ENCODE results near the gene C20orf202. TPM values are rescaled to one million over a fixed set of nuclear protein-coding genes. Genes with fewer than 3 reads are reported as not detected.

The C20orf202 gene
- total and polyA plus RNA-seq, 10 donors, result 0.06 to 2.9 (median 0.31) TPM; not detected in 2

- no peak overlapping the region for H3K27ac ChIP-seq
- WGBS, 5 donors, result 84 to 94% (median 90%) methylated on average over 3 of the region's 3 CpGs
- no peaks in the 10 kb centered on the region for H3K36me3 ChIP-seq
- intact Hi-C loops (cut with DNase I; ENCODE audit: low total_unique reads), result no loop called here
- no peaks in the 10 kb centered on the region for H3K9me3 ChIP-seq
- no peak overlapping the region for H3K4me3 ChIP-seq
- peaks cover 0 to 25% (median 16%) of the 10 kb centered on the region in 6 donors for H3K4me1 ChIP-seq
- TF ChIP-seq POLR2A (IDR thresholded peaks at IDR 0.05), result no peak
- TF ChIP-seq POLR2AphosphoS5 (IDR thresholded peaks at IDR 0.05), result no peak
- no peak for TF ChIP-seq CTCF (IDR thresholded peaks at IDR 0.05 in 8 of 11, conservative IDR thresholded peaks at IDR 0.05 in 3 of 11)
- no peak for DNase-seq
- peaks cover 0 to 71% (median 47%) of the 10 kb centered on the region in 7 donors for H3K27me3 ChIP-seq (replicated peaks in 1 of 7)
Measured at GRCh38 chr20:1229541-1229940, 26.3 kb downstream of the C20orf202 start.

GRCh38 chr20:1232286-1233111 lies 29.2 kb downstream of the C20orf202 start:
- Histone ChIP-seq H3K27ac (no peak overlapping the region), H3K4me1 (peaks cover 0 to 1% (median 0%) of the 10 kb centered on the region in 6 donors), H3K4me3 (no peak overlapping the region), H3K27me3 (replicated peaks in 1 of 7) (peaks cover 0 to 56% (median 31%) of the 10 kb centered on the region in 7 donors), H3K9me3 (no peaks in the 10 kb centered on the region), H3K36me3 (no peaks in the 10 kb centered on the region)
- no peak for TF ChIP-seq POLR2A (IDR thresholded peaks at IDR 0.05)
- TF ChIP-seq POLR2AphosphoS5 (IDR thresholded peaks at IDR 0.05), result no peak
- TF ChIP-seq CTCF (IDR thresholded peaks at IDR 0.05 in 8 of 11, conservative IDR thresholded peaks at IDR 0.05 in 3 of 11), result no peak
- DNase-seq, result no peak
- intact Hi-C loops (cut with DNase I; ENCODE audit: low total_unique reads), result no loop called here
- 85 to 96% (median 90%) methylated on average over 3 of the region's 3 CpGs for WGBS, 5 donors

GRCh38 chr20:1240549-1240948 lies 37.3 kb downstream of the C20orf202 start:
- Histone ChIP-seq H3K9me3 (no peaks in the 10 kb centered on the region), H3K36me3 (no peaks in the 10 kb centered on the region), H3K27me3 (replicated peaks in 1 of 7) (peaks cover 0 to 40% (median 0%) of the 10 kb centered on the region in 7 donors), H3K27ac (no peak overlapping the region), H3K4me1 (no peaks in the 10 kb centered on the region), H3K4me3 (no peak overlapping the region)
- no peak for DNase-seq
- intact Hi-C loops (cut with DNase I; ENCODE audit: low total_unique reads), result no loop called here
- TF ChIP-seq POLR2A (IDR thresholded peaks at IDR 0.05), result no peak
- no peak for TF ChIP-seq POLR2AphosphoS5 (IDR thresholded peaks at IDR 0.05)
- TF ChIP-seq CTCF (IDR thresholded peaks at IDR 0.05 in 8 of 11, conservative IDR thresholded peaks at IDR 0.05 in 3 of 11), result no peak
- 87 to 93% (median 89%) methylated on average over 5 of the region's 5 CpGs for WGBS, 5 donors

- peaks cover 0 to 31% (median 0%) of the 10 kb centered on the region in 7 donors for H3K27me3 ChIP-seq (replicated peaks in 1 of 7)
- H3K4me3 ChIP-seq, result no peak overlapping the region
- no peak for DNase-seq
- H3K9me3 ChIP-seq, result no peaks in the 10 kb centered on the region
- H3K36me3 ChIP-seq, result no peaks in the 10 kb centered on the region
- TF ChIP-seq POLR2AphosphoS5 (IDR thresholded peaks at IDR 0.05), result no peak
- TF ChIP-seq CTCF (IDR thresholded peaks at IDR 0.05 in 8 of 11, conservative IDR thresholded peaks at IDR 0.05 in 3 of 11), result no peak
- TF ChIP-seq POLR2A (IDR thresholded peaks at IDR 0.05), result no peak
- no peak overlapping the region for H3K27ac ChIP-seq
- intact Hi-C loops (cut with DNase I; ENCODE audit: low total_unique reads), result no loop called here
- H3K4me1 ChIP-seq, result no peaks in the 10 kb centered on the region
Measured at GRCh38 chr20:1241456-1241855, 38.2 kb downstream of the C20orf202 start.
